ENCODE results near the gene C1S. TPM values are rescaled to one million over a fixed set of nuclear protein-coding genes. Genes with fewer than 3 reads are reported as not detected.

C1S gene
- total RNA-seq, 2 experiments from 2014 or later, result 3.8 to 4.6 TPM

- H3K36me3 Mint-ChIP-seq (ENCODE audit: low read depth), result no peaks in the 10 kb centered on the region
- peaks cover 17% of the 10 kb centered on the region for H3K4me1 Mint-ChIP-seq (ENCODE audit: low read depth)
- intact Hi-C loops (cut with DNase I, micrococcal nuclease), result loop anchor here in 1 of 2 experiments (5.0 kb wide), 1 partner anchor 75 kb away; no protein-coding TSS in a partner anchor
- Histone ChIP-seq H3K27ac (ENCODE audit: low read depth in 1 of 2, low read length in 2 of 2) (no peak overlapping the region), H3K27me3 (ENCODE audit: control insufficient read depth in 1 of 2, insufficient read depth in 2 of 2, low read length in 2 of 2) (no peaks in the 10 kb centered on the region), H3K9me3 (ENCODE audit: control insufficient read depth in 1 of 2, insufficient read depth in 1 of 2, low read length in 2 of 2) (no peaks in the 10 kb centered on the region), H3K4me3 (ENCODE audit: low read length) (no peak overlapping the region), H3K4me1 (ENCODE audit: insufficient read depth, low read length) (peaks cover 16% of the 10 kb centered on the region), H3K36me3 (ENCODE audit: insufficient read depth, low read length) (no peaks in the 10 kb centered on the region)
- no peak overlapping the region for H3K27ac Mint-ChIP-seq
- no peaks in the 10 kb centered on the region for H3K9me3 Mint-ChIP-seq
- POLR2A ChIA-PET, result interaction anchor here (1.7 kb wide), 1 partner anchor 78 kb away, joined by 5 read pairs; the partner anchor contains the start of genes C12orf57 and RNU7-1
- ATAC-seq (ENCODE audit: poor library complexity), result no peak
- no peak for TF ChIP-seq CTCF (IDR thresholded peaks at IDR 0.05)
- H3K4me3 Mint-ChIP-seq, result no peak overlapping the region
- H3K27me3 Mint-ChIP-seq, result no peaks in the 10 kb centered on the region
- DNase-seq, result no peak
- CTCF ChIA-PET, result interaction anchor here (0.9 kb wide), 1 partner anchor 77 kb away, joined by 3 read pairs; no protein-coding TSS in a partner anchor
These were observed 38.6 kb upstream of the C1S start for GRCh38 chr12:7021956-7022355.

- Histone ChIP-seq H3K36me3 (ENCODE audit: insufficient read depth, low read length) (no peaks in the 10 kb centered on the region), H3K27ac (ENCODE audit: low read depth in 1 of 2, low read length in 2 of 2) (no peak overlapping the region), H3K9me3 (ENCODE audit: control insufficient read depth in 1 of 2, insufficient read depth in 1 of 2, low read length in 2 of 2) (no peaks in the 10 kb centered on the region), H3K4me1 (ENCODE audit: insufficient read depth, low read length) (peaks cover 5% of the 10 kb centered on the region), H3K4me3 (ENCODE audit: low read length) (no peak overlapping the region), H3K27me3 (ENCODE audit: control insufficient read depth in 1 of 2, insufficient read depth in 2 of 2, low read length in 2 of 2) (no peaks in the 10 kb centered on the region)
- DNase-seq, result no peak
- ATAC-seq (ENCODE audit: poor library complexity), result no peak
- ChIA-PET POLR2A (no interaction called here), CTCF (interaction anchor here (1.7 kb wide), 1 partner anchor 151 kb away, joined by 3 read pairs; no protein-coding TSS in a partner anchor)
- Mint-ChIP-seq H3K4me1 (ENCODE audit: low read depth) (peaks cover 9% of the 10 kb centered on the region), H3K27me3 (no peaks in the 10 kb centered on the region), H3K4me3 (no peak overlapping the region), H3K27ac (no peak overlapping the region), H3K9me3 (no peaks in the 10 kb centered on the region), H3K36me3 (ENCODE audit: low read depth) (no peaks in the 10 kb centered on the region)
- intact Hi-C loops (cut with DNase I, micrococcal nuclease), result loop anchor here in 1 of 2 experiments (5.0 kb wide), 1 partner anchor 74 kb away; no protein-coding TSS in a partner anchor
- TF ChIP-seq CTCF (IDR thresholded peaks at IDR 0.05), result no peak
These were observed 37.4 kb upstream of the C1S start for GRCh38 chr12:7023114-7023513.

- ChIA-PET POLR2A (no interaction called here), CTCF (no interaction called here)
- H3K4me1 Mint-ChIP-seq (ENCODE audit: low read depth), result no peaks in the 10 kb centered on the region
- Histone ChIP-seq H3K9me3 (ENCODE audit: control insufficient read depth in 1 of 2, insufficient read depth in 1 of 2, low read length in 2 of 2) (no peaks in the 10 kb centered on the region), H3K4me1 (ENCODE audit: insufficient read depth, low read length) (no peaks in the 10 kb centered on the region), H3K27me3 (ENCODE audit: control insufficient read depth in 1 of 2, insufficient read depth in 2 of 2, low read length in 2 of 2) (no peaks in the 10 kb centered on the region), H3K27ac (ENCODE audit: low read depth in 1 of 2, low read length in 2 of 2) (no peak overlapping the region), H3K36me3 (ENCODE audit: insufficient read depth, low read length) (no peaks in the 10 kb centered on the region), H3K4me3 (ENCODE audit: low read length) (no peak overlapping the region)
- DNase-seq (no peak), ATAC-seq (ENCODE audit: poor library complexity) (no peak)
- H3K9me3 Mint-ChIP-seq, result no peaks in the 10 kb centered on the region
- H3K27ac Mint-ChIP-seq, result no peak overlapping the region
- H3K36me3 Mint-ChIP-seq (ENCODE audit: low read depth), result no peaks in the 10 kb centered on the region
- no peaks in the 10 kb centered on the region for H3K27me3 Mint-ChIP-seq
- no peak for TF ChIP-seq CTCF (IDR thresholded peaks at IDR 0.05)
- intact Hi-C loops (cut with DNase I, micrococcal nuclease), result no loop called here
- no peak overlapping the region for H3K4me3 Mint-ChIP-seq
These were observed 33.7 kb upstream of the C1S start for GRCh38 chr12:7026854-7027253.

Data from CD4-positive, alpha-beta T cell (primary cell).